Natural killer cell (primary cell): ENCODE results near the gene LARP4B. TPM values are rescaled to one million over a fixed set of nuclear protein-coding genes. Genes with fewer than 3 reads are reported as not detected.

ENCODE experiments used
- ATAC-seq, 3 donors: fragments of 150-1000 bp in 2 of 3; fragments of 200-7000 bp in 1 of 3; cut with Tn5 transposase; 1 replicate in 1 of 3; 2 replicates in 2 of 3; pipeline ENCODE4 v1.10.0; 2021; ENCODE audit warnings: mild to moderate bottlenecking in 2 of 3, moderate library complexity in 2 of 3
- DNase-seq, 2 donors: peaks; one replicate each; pipeline versions ENCODE4 v3.0.0 to v3.0.0-alpha.2; 2013 to 2021; ENCODE audit warnings: mixed read lengths in 1 of 2
- H3K27ac ChIP-seq: one replicate; pipeline ENCODE4 v1.5.1; 2013; ENCODE audit warnings: mild to moderate bottlenecking, low read length
- H3K27me3 ChIP-seq: one replicate; pipeline ENCODE4 v1.6.1; 2013; ENCODE audit warnings: low read length; ENCODE audit not compliant: control insufficient read depth, insufficient read depth
- H3K36me3 ChIP-seq: one replicate; pipeline ENCODE4 v1.6.1; 2013; ENCODE audit warnings: low read length; ENCODE audit not compliant: control insufficient read depth, insufficient read depth
- H3K4me1 ChIP-seq: one replicate; pipeline ENCODE4 v1.6.1; 2013; ENCODE audit warnings: low read length; ENCODE audit not compliant: control insufficient read depth, insufficient read depth
- H3K4me3 ChIP-seq: one replicate; pipeline ENCODE4 v1.5.1; 2013; ENCODE audit warnings: low read length
- H3K9me3 ChIP-seq: one replicate; pipeline ENCODE4 v1.6.1; 2013; ENCODE audit warnings: low read length; ENCODE audit not compliant: control insufficient read depth, insufficient read depth
- H3K27ac Mint-ChIP-seq, 2 donors: one replicate each; pipeline ENCODE4 v1.8.0; 2022; ENCODE audit warnings: mild to moderate bottlenecking in 2 of 2, mixed read lengths in 2 of 2, moderate library complexity in 1 of 2
- H3K27me3 Mint-ChIP-seq, 2 donors: one replicate each; pipeline ENCODE4 v1.8.0; 2022; ENCODE audit warnings: low read depth in 2 of 2, mixed read lengths in 2 of 2
- H3K36me3 Mint-ChIP-seq: one replicate; pipeline ENCODE4 v1.8.0; 2022; ENCODE audit warnings: mixed read lengths
- H3K4me1 Mint-ChIP-seq, 2 donors: one replicate each; pipeline ENCODE4 v1.8.0; 2022; ENCODE audit warnings: mixed read lengths in 2 of 2
- H3K4me3 Mint-ChIP-seq: one replicate; pipeline ENCODE4 v1.8.0; 2022; ENCODE audit warnings: mild to moderate bottlenecking, moderate library complexity, mixed read lengths
- H3K9me3 Mint-ChIP-seq, 2 donors: one replicate each; pipeline ENCODE4 v1.8.0; 2022; ENCODE audit warnings: mixed read lengths in 2 of 2
- WGBS: methylation state at CpG from one replicate; pipeline ENCODE4 v1.1.7; 2013; ENCODE audit warnings: missing lambda C conversion rate; ENCODE audit not compliant: insufficient coverage; 5-methylcytosine and 5-hydroxymethylcytosine counted together
- intact Hi-C: fragments of 100-400 bp; cut with micrococcal nuclease; formaldehyde crosslinking; loops from one replicate; pipeline ENCODE4 v1.14.2; 2022
- total RNA-seq, 4 donors: library from RNA; stranded (reverse); fragments of 120-200 nt in 1 of 4; gene quantifications; one replicate each; pipeline versions ENCODE4 v1.2.3 to v1.2.4, GENCODE V29; 2013 to 2022
- TF ChIP-seq, protein P1 (sequence below): fragments of 200-600 bp; IDR thresholded peaks from one replicate; pipeline ENCODE4 v1.8.0; 2022; ENCODE audit warnings: antibody characterized with exemption

Gene LARP4B
- total RNA-seq, 3 donors from 2014 or later (not counting 1 experiment from before 2014, with no cell fraction given): 75.5 to 95.4 (median 90.2) TPM

GRCh38 chr10:794382-794956, 137.0 kb downstream of the LARP4B start:
- no peak for DNase-seq
- Mint-ChIP-seq H3K36me3 (peaks cover 9% of the 10 kb centered on the region), H3K9me3 (peaks cover 0 to 4% of the 10 kb centered on the region in 2 donors), H3K4me1 (no peaks in the 10 kb centered on the region), H3K27ac (no peak overlapping the region), H3K27me3 (no peaks in the 10 kb centered on the region), H3K4me3 (no peak overlapping the region)
- Histone ChIP-seq H3K36me3 (no peaks in the 10 kb centered on the region), H3K9me3 (peaks cover 19% of the 10 kb centered on the region), H3K4me3 (no peak overlapping the region), H3K27me3 (no peaks in the 10 kb centered on the region), H3K4me1 (peaks cover 3% of the 10 kb centered on the region), H3K27ac (no peak overlapping the region)
- intact Hi-C loops: no loop called here
- no peak for ATAC-seq
- 96% methylated on average over 5 of the region's 7 CpGs for WGBS
- TF ChIP-seq, protein P1, sequence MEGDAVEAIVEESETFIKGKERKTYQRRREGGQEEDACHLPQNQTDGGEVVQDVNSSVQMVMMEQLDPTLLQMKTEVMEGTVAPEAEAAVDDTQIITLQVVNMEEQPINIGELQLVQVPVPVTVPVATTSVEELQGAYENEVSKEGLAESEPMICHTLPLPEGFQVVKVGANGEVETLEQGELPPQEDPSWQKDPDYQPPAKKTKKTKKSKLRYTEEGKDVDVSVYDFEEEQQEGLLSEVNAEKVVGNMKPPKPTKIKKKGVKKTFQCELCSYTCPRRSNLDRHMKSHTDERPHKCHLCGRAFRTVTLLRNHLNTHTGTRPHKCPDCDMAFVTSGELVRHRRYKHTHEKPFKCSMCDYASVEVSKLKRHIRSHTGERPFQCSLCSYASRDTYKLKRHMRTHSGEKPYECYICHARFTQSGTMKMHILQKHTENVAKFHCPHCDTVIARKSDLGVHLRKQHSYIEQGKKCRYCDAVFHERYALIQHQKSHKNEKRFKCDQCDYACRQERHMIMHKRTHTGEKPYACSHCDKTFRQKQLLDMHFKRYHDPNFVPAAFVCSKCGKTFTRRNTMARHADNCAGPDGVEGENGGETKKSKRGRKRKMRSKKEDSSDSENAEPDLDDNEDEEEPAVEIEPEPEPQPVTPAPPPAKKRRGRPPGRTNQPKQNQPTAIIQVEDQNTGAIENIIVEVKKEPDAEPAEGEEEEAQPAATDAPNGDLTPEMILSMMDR: no peak

DNA sequence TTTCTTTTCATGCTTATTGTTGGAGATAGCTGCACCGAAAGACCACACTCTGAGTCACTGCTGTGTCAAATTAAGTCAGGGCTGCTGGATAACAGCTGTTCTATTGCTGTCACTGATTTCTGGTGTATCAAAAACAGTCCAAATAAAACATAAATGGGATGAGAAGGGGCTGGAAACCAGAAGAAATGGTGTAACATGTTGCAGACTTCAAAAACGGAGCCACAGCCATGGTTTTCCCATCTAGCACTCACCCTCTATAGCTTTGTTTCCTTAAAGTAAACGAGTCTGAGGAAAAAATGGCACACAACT, 138.8 kb downstream of the LARP4B start:
- Mint-ChIP-seq H3K27me3 (no peaks in the 10 kb centered on the region), H3K4me1 (no peaks in the 10 kb centered on the region), H3K36me3 (peaks cover 9% of the 10 kb centered on the region), H3K9me3 (peaks cover 0 to 4% of the 10 kb centered on the region in 2 donors), H3K4me3 (no peak overlapping the region), H3K27ac (no peak overlapping the region)
- Histone ChIP-seq H3K36me3 (no peaks in the 10 kb centered on the region), H3K4me3 (no peak overlapping the region), H3K9me3 (peaks cover 11% of the 10 kb centered on the region), H3K27me3 (no peaks in the 10 kb centered on the region), H3K4me1 (peaks cover 12% of the 10 kb centered on the region), H3K27ac (no peak overlapping the region)
- DNase-seq (no peak), ATAC-seq (no peak)
- intact Hi-C loops: no loop called here
- WGBS: 88% methylated on average over 3 of the region's 3 CpGs
- TF ChIP-seq, protein P1: no peak

DNA sequence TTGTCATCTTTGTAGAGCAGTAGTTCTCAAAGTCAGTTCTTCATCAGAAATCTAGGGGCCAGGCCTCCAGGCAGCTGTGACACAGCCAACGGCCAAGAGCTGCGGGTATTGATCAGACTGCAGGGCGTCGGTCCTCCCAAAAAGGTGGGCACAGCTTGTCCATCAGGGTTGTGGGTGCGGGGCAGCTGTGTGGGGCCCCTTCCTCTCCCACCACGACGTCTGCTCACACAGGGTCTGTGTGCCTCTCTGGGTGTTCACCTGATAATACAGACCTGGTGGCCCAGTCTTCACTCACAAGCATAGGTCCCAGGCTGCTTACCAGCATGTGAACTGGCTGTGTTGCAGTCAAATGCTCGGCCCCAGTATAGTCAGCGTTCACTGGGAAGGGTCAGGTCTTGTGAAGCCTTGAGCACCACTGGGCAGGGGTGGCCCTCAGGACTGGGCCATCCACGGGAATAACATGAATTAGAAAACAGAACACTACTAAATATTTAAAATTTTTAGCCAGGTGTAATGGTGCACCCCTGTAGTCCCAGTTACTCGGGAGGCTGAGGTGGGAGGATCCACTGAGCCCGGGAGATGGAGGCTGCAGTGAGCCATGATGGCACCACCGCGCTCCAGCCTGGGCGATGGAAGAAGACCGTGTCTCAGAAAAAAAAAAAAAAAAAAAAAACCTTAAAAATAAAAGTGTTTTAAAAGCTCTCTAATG, 139.3 kb downstream of the LARP4B start:
- H3K27ac ChIP-seq: no peak overlapping the region
- H3K36me3 ChIP-seq: no peaks in the 10 kb centered on the region
- Mint-ChIP-seq H3K27me3 (no peaks in the 10 kb centered on the region), H3K9me3 (peaks cover 0 to 4% of the 10 kb centered on the region in 2 donors), H3K4me3 (no peak overlapping the region), H3K36me3 (peaks cover 9% of the 10 kb centered on the region), H3K27ac (no peak overlapping the region), H3K4me1 (no peaks in the 10 kb centered on the region)
- no peak for DNase-seq
- no peak overlapping the region for H3K4me3 ChIP-seq
- no peak for ATAC-seq
- H3K9me3 ChIP-seq: peaks cover 10% of the 10 kb centered on the region
- 89% methylated on average over 16 of the region's 16 CpGs for WGBS
- intact Hi-C loops: no loop called here
- no peaks in the 10 kb centered on the region for H3K27me3 ChIP-seq
- H3K4me1 ChIP-seq: peaks cover 12% of the 10 kb centered on the region
- TF ChIP-seq, protein P1: no peak
